Stimulated activated CD8-positive, alpha-beta memory T cell treated with anti-CD3 and anti-CD28 coated beads, Interleukin-7, amount 100 ng/mL, for 48 hours (primary cell): ENCODE data around the gene BABAM2.

Source experiments
- DNase-seq, 2 donors: peaks; one replicate each; pipeline ENCODE4 v3.0.0-alpha.2; 2020; ENCODE audit warnings: low read depth in 1 of 2; ENCODE audit errors: extremely low read depth in 1 of 2

Gene BABAM2

DNA sequence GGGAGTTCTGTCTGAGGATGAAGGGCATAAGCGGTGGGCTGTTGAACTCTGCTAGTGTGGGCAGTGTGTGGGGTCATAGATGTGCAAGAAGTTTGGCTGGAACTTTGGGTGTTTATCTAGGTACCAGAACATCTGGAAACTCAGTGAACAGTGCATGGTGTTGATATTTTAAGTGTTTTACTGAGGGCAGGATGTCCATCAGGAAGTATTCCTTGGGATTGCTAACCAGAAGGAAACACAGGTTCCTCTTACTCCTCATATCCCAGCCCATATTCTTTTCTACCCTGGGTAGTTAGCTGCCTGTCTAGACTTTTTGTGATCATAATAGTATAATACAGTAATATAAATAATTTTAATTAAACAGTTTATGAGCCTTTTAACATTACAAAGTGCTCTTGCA is 15.5 kb downstream of the BABAM2 start:
- no peak for DNase-seq

DNA sequence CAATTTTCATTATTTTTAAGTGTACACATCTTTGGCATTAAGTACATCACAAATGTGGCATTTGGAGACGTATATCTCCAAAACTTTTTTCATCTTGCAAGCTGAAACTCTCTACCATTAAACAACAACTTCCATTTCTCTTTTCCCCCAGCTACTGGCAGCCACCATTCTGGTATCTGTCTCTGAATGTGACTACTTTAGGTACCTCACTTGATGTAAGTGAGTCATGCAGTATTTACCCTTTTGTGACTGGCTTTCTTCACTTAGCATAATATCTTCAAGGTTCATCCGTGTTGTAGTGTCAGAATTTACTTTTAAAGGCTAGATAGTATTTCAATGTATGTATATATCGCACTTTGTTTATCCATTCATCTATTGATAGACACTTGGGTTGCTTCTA is 17.0 kb downstream of the BABAM2 start:
- DNase-seq = no peak

DNA sequence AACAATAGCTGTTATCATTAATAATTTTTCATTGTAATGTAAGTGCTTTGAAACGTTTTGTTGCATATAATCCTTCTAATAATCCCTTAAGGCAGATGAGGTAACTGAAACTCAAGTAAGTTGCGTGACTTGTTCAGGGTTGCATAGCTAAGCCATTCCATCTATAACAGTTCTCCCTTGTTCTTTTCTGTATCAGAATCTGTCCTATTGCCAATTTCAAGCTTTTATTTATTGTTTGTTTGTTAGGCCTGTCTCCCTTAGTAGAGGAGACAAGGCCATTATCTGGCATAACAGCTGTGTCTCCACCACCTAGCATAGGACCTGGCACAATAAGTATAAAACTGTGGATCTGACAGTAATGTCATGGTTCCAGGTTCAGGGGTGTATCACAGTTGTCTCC is 19.4 kb downstream of the BABAM2 start:
- DNase-seq = no peak

DNA sequence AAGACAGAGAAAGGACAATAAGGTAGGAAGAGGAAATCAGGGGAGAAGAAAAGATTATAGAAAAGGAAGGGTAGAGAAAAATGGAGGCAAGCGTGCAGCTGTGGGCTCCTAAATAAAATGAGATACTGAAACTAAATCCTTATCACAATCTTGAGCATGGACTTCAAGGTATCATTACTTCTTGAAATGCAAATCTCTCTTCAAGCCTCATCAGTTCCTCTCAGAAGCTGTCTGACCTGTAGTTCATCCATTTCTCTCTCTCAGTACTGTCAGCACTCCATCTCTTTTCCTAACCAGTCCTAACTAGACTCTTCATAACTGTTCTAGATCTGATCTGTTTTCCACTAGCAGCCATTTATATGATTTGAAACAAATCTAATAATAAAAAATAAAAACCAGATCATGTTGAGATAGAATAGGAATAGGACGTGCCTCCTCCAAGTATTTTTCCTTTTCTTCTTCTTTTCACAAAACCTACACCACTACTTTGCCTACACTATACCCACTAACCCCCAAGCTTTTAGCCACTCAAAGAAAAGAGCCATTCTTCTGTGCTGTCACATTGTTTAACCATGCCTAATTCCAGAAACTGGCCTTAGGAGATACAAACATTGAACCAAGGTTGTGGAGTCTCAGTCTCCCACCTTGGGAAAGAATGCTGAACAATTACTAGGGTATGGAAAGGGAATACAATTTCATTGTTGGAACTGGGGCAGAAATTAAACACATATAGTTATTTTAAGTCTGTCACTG is 21.1 kb downstream of the BABAM2 start:
- no peak for DNase-seq

DNA sequence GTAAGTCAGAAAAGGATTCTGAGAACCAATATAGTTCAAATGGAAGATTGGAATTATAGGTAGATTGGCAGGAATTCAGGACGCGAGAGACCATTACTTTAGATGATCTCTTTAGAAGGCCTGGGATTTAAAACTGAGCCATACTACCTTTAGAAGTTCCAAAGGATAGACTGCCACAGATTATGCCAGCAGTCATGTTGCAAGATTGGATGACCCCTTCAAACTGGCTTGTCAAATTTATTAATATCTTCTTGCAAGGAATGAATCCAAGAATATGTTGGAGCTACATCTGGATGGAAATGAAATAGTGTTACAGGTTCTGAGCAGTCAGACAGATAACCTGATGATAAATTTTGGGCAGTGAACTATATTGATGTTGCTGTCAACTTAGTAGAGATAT is 22.0 kb downstream of the BABAM2 start:
- no peak for DNase-seq

DNA sequence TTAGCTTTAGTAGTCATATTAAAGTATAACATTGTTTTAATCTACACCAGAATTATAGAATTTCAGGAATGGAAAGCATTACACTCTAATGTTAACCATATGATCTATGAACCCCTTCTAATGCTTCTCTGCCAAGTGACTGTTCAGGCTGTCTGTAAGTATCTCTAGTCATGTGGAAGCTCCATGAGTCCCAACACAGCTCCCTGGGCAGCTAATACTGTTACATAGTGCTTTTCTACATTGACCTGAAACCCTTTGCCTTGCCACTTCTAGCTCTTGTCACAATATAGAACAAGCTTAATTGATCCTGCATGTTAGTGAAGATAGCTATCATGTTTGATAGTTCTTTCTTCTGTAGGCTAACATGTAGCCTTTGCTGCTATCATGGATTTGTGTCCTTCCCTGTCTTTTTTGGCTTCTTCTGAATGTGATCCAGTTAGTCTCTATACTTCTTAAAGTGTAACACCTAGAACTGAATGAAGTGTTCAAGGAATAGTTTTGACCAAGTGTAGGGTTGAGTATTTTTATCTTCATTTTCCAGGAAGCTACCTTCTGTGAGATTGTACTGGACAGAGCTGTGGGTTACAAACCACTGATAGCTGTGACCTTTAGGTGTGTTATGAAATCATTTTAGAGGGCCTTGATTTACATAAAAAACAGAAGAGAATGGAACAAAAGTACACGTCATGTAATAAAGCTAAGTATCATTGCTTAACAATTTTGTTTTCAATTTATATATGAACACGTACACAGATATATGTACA is 23.7 kb downstream of the BABAM2 start:
- DNase-seq = no peak

DNA sequence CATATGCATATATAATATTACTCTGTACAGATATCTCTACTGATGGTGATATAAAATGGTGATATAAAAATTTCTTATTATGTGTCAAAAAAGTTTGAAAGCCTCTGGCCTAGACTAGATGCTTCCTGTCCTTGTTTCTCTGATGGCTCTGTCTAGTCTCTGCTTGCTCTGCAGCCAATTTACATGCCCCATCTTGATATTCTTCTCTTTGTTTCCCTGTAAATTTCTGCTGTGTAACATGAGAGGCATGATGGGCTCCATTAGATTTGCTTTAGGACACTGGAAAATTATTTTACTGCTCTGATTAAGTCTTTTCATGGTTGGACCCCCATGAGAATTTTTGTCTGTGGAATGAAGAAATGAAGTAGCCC is 24.3 kb downstream of the BABAM2 start:
- DNase-seq = no peak

DNA sequence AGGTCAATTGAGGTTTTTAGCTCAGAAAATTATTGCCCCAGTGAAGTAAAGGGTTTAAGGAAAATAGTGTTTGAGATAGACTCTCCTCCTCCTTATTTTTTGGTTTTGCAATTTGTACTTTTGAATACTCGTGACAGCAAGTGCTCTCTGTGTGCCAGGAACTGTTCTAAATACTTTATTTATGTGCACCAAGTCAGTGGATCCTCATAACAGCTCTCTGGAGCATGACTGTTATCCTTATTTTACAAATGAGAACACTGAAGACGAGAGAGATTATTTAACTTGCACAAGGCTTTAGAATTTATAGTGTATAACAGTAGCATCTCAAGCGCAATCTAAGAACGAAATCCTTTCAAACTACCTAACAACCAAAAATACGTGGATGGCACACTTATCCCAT is 24.7 kb downstream of the BABAM2 start:
- DNase-seq = no peak

DNA sequence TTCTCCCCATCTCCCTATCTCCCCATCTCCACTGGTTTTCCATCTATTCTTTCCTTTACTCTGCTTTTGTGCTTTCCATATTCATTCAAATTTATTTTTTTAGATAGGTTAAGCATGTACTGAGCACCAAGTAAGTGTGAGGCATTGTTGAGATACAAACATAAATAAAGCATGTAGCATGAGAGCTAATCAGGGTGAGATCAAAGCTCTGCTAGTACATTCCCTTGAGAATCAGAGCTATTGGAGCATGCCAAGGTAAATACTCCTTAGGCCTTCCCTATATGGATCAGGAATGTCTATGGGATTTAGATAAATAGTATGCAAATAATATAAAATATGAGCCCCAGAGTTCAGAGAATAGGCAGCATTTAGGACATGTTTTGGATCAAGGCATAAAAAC is 25.3 kb downstream of the BABAM2 start:
- DNase-seq = no peak

DNA sequence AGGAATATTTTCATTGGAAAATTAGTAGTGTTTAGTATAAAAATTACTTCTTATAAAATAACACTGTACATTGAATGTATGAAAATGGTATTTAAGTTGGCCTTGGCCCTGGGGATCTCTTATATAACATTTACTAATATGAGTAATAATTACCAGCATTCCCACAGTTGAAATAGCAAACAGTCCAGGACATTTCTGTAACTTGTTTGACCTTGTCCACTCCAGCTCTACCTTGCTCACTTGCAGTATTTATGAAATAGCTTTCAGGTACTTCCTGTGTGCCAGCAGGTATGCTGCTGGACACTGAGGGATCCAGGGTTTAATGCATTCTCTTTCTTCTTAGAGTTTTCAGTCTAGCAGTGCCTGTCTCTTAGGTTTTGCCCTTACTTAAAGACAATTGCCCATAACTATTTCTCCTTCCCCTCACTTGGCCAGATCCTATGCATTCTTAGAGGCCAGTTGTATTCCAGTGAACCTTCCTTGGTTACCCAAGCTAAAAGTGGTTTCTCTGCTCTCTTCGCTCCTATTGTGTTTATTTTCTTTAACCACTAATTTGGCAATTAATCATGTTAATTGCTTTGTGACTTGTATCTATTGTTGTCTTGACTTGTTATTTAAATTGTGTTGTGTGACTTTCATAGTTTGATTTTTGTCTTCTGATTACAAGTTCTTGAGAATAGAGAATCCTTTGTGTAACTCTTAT is 25.9 kb downstream of the BABAM2 start:
- no peak for DNase-seq

DNA sequence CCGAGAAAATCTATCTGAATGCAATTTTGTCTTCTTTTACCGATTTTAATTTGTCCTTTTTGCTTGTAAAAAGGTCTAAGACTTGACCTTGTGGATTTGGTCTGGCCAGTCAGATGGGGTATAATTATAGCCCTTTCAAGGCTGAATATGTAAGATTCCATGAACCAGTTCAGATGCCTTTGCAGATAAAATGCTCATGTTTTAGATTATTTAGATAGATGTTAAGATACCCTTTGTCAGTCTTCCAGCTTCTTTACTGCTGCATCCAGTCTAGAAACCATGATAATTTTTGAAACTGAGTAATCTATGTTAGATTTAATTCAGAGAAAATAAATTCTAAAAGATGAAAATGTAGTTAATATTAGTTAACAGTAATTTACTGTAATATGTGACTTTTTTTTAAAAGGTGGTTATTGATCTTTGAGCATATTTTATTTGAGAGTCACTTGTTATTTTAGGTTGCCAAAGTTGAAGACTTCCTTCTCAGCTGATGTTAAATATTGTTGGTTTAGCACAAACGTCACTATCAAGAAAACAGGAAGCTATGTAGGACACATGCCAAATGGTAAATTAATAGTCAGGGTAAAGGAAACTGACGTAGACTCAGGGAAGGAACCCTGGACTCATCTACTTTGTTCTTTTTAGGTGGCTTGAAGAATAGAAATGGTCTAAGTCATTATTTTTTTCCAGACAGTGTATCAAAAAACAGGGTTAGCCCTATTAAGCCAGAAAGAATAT is 29.8 kb downstream of the BABAM2 start:
- DNase-seq = no peak

DNA sequence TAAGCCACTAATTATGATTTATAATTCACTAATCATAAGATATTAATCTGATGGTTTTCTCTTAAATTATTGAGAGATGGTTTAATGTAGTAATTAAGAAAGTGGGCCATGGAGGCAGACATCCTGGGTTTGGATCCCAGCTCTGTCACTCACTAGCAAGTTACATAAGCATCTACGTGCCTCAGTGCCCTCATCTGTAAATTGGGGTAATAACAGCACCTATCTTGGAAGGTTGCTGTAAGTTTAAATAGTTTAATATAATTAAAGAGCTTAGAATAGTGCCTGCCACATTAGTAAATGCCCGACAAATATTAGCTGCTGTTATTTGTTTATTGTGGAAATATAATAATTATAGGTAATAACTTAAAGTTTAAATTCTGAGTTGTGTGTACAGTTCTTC is 30.9 kb downstream of the BABAM2 start:
- DNase-seq = no peak

DNA sequence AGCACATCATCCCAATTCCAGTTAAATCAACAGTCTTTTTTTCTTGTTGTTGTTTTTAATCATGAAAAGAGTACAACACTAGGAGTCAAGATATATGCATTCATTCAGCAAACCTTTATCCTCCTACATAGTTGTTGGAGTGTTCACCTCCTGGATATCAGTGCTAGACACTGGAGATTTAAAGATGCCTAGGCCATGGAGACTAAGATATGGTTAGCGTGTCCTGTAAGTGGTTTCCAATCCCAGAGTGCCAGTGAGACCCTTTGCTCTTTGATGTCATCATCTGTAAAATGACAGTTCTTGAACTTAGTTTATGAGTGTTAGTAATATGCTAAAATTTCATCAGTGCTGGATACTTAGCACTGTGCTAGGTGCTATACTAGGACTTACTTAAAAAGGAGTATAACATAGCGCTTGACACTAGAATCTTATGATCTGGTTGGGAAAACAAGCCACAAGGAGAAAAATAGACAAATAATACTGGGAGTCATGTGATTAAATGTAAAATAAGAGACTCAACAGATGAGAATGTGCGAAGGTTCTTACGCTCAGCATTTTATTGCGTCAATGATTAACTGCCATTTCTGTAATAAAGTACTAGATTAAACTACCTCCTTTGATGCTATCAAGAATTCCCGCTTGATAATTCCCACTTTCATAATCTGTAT is 31.5 kb downstream of the BABAM2 start:
- DNase-seq = no peak

DNA sequence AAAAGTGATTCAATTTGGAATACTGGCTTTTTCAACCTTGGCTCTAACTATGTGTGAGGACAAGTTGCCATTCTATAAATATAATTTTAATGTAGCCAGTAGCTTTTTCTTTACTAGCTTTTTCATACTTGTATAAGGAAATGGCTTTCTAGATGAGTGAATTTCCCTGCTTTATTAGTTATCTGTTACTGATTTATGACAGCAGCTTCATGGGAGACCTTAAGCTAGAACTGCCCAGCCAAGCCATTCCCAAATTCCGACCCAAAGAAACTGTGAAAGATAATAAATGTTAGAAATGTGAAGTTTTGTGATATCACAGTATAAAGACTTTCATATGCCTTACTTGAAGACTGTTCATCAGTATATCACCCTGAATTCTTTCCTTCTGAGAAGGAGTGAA is 32.3 kb downstream of the BABAM2 start:
- DNase-seq = no peak

DNA sequence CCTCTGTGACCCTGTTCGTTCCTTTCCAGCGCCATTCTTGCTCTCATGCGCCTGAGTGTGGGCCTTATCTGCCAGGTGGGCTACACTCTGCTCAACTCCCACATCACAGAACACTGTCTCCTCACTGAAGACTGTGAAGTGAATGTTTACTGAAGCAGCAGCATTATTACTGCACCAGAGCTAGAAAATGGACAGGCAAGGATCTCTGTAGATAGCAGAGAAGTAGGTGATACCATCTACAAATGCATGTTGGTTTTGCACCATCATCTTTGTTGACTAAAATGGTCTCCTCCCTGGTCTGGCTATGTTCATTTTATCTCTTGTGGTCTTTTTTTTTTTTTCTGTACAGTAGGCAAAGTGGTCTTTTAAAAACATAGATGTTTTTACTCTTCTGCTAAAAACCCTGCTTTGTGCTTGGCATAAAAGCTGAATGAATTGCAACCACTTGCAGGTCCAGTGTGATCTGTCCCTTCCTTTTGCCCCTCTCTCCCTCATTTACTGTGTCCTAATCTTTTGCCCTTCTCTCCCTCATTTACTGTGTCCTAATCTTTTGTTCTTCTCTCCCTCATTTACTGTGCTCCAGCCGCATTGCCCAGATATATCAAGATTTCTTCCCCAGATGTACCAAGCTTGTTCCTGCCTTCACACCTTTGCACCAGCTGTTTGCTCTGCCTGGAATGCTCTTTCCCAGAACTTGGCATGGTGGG is 35.4 kb downstream of the BABAM2 start:
- DNase-seq = no peak

DNA sequence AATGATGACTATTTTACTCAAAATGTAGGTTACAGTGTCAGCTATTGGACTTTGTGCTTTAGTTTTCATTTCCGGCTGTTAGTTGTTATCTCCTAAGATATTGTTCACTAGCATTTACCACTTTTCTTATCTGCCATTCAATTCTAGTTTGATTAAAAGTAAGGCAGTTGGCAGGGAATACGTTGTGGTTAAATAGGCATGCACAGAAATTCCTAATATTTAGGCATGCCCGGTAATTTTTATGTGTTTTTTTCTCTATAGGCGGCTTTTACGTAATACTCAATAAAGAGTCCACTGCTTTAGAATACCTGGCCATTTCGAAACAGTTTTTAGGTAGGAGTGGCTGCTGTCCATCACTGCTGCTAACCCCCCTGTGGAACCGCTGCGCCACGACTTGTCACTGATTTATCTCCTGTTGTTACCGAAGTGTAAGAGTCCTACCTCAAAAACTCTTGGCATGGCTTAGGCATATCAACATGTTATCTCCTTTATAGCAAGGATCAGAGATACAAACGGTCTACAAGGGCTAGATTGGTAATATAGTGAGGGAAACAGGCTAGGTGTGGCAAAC is 39.5 kb downstream of the BABAM2 start:
- DNase-seq = no peak

DNA sequence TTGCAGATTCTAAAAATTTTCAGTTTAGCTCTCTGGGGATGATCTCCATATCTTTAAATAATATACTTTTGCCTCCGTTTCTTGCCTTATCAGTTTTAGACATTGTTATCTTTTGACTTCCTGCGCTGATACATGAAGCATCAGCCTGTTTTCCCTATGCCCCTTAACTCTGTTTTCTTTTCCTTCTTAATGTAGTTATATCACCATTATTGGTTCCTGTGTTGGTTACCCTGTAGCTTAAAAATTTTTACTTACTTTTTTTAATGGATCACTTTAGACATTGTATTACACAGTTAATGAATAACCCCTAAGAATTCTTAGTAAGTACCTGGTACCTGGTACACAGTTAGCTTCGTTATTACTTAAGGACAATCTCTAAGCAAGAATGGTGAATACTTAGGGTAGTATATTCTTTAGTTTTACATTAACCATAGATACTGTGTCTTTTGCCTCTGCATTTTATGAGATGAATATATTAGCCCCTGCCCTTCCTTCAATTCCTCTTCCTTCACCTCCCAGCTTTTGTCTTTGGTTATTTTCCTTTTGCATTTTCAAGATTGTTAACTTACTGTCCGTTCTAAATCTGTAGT is 40.9 kb downstream of the BABAM2 start:
- no peak for DNase-seq

DNA sequence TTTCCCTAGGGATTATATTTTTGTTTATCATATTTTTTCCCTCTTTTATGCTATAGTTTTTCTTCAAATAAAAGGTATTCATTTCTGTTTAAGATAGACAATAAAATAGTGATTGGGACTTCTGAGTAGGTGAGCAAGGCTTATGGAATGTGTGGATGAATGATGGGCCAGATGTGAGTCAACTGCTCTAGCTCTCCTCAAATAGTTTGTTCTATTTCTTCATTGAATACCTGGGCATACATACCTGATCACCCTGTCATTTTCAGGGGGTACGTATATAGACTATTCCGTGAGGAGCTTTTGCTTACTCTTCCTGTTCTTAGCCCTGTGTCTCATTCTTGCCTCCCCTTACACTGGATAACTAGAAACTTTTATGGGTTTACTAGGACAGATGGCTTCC is 41.9 kb downstream of the BABAM2 start:
- no peak for DNase-seq

DNA sequence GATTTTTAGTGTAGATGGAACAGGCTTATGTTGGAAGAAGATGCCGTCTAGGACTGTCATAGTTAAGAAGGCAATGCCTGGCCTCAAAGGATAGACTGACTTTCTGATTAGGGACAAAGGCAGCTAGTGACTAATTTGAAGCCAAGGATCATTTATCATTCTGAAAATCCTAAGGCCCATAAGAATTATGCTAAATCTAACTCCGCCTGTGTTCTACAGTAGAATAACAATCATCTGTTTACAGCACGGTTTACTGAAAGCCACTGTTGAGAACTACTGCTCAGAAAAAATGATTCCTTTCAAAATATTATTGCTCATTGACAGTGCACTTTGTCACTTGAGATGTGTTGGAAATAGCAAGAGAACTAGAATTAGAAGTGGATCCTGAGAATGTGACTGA is 44.5 kb downstream of the BABAM2 start:
- DNase-seq = no peak
